ENCODE data around the gene EMCN. TPM values are rescaled to one million over a fixed set of nuclear protein-coding genes. Genes with fewer than 3 reads are reported as not detected.

Gene EMCN
- total and polyA plus RNA-seq, 8 donors = 1.5 to 5.6 (median 2.4) TPM

DNA sequence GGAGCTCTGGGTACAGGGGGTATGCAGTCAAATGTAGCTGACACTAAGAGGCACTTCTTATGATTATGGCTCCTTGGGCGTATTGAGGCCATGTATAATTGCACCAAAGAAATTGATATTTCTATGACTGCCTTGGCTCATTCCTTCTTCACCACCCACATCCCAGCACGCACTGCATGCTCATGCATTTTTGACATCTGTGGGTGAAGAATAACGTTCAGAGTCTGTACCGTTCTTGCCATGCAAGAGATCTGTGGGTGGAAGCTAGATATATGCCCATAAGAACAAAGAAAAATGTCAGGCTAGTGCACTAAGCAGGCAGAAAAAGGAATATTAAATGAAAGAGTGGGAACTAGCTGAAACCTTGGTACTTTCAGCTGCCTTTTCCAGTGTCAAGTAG, 93.4 kb downstream of the EMCN start:
- no peak for ATAC-seq

GRCh38 chr4:100422894-100423293, 94.9 kb downstream of the EMCN start:
- Histone ChIP-seq H3K4me1 (no peaks in the 10 kb centered on the region), H3K27ac (no peak overlapping the region), H3K36me3 (no peaks in the 10 kb centered on the region), H3K9me3 (no peaks in the 10 kb centered on the region), H3K27me3 (no peaks in the 10 kb centered on the region), H3K4me3 (no peak overlapping the region)
- 30 to 34% methylated on average over 1 of the region's 1 CpG for WGBS, 2 donors
- DNase-seq = no peak
- intact Hi-C loops (cut with DNase I) = no loop called here
- ATAC-seq = no peak
- no peak for FAIRE-seq
- TF ChIP-seq, protein P1, sequence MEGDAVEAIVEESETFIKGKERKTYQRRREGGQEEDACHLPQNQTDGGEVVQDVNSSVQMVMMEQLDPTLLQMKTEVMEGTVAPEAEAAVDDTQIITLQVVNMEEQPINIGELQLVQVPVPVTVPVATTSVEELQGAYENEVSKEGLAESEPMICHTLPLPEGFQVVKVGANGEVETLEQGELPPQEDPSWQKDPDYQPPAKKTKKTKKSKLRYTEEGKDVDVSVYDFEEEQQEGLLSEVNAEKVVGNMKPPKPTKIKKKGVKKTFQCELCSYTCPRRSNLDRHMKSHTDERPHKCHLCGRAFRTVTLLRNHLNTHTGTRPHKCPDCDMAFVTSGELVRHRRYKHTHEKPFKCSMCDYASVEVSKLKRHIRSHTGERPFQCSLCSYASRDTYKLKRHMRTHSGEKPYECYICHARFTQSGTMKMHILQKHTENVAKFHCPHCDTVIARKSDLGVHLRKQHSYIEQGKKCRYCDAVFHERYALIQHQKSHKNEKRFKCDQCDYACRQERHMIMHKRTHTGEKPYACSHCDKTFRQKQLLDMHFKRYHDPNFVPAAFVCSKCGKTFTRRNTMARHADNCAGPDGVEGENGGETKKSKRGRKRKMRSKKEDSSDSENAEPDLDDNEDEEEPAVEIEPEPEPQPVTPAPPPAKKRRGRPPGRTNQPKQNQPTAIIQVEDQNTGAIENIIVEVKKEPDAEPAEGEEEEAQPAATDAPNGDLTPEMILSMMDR (IDR thresholded peaks at IDR 0.05) = no peak

More for the DNA sequence above, 93.4 kb downstream of the EMCN start:
- H3K27ac ChIP-seq = no peak overlapping the region
- H3K36me3 ChIP-seq = no peaks in the 10 kb centered on the region
- FAIRE-seq = no peak
- TF ChIP-seq, protein P1 (IDR thresholded peaks at IDR 0.05) = no peak
- H3K27me3 ChIP-seq = no peaks in the 10 kb centered on the region
- H3K4me1 ChIP-seq = no peaks in the 10 kb centered on the region
- DNase-seq = no peak
- no peak overlapping the region for H3K4me3 ChIP-seq
- intact Hi-C loops (cut with DNase I) = no loop called here
- WGBS, 2 donors = 76 to 85% methylated on average over 4 of the region's 4 CpGs
- no peaks in the 10 kb centered on the region for H3K9me3 ChIP-seq

GRCh38 chr4:100421361-100421978, 96.4 kb downstream of the EMCN start:
- no peaks in the 10 kb centered on the region for H3K4me1 ChIP-seq
- no peak overlapping the region for H3K4me3 ChIP-seq
- H3K27ac ChIP-seq = no peak overlapping the region
- no peaks in the 10 kb centered on the region for H3K9me3 ChIP-seq
- 35 to 38% methylated on average over 3 of the region's 3 CpGs for WGBS, 2 donors
- intact Hi-C loops (cut with DNase I) = no loop called here
- DNase-seq = no peak
- H3K36me3 ChIP-seq = no peaks in the 10 kb centered on the region
- no peak for FAIRE-seq
- no peaks in the 10 kb centered on the region for H3K27me3 ChIP-seq
- peak in 3 of 4 donors; percentile 55 to 64 (median 62) for ATAC-seq
- TF ChIP-seq, protein P1 (IDR thresholded peaks at IDR 0.05) = peak in 2 of 4 donors; percentile 26 to 32

DNA sequence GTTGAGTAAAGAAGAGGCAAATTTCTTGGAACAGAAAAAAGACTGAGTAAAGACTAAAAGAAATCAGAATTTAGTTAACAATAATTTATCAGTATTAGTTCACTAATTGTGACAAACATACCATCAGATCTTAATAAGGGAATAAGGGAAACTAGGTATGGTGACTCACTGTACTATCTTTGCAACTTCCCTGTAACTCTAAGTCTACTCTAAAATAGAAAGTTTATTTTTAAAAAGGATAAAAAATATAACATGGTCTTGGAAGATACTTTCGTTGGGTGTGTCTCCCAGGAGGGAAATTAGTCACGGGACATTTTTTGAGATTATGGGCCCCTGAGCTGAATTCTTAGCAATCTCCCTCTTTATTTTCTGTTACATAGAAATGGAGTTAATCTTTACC, 97.3 kb downstream of the EMCN start:
- H3K9me3 ChIP-seq = no peaks in the 10 kb centered on the region
- H3K36me3 ChIP-seq = no peaks in the 10 kb centered on the region
- FAIRE-seq (no peak), ATAC-seq (no peak), DNase-seq (no peak)
- H3K4me3 ChIP-seq = no peak overlapping the region
- TF ChIP-seq, protein P1 (IDR thresholded peaks at IDR 0.05) = no peak
- no peaks in the 10 kb centered on the region for H3K27me3 ChIP-seq
- intact Hi-C loops (cut with DNase I) = no loop called here
- no peak overlapping the region for H3K27ac ChIP-seq
- no peaks in the 10 kb centered on the region for H3K4me1 ChIP-seq
- WGBS, 2 donors = 33 to 70% methylated on average over 2 of the region's 2 CpGs

DNA sequence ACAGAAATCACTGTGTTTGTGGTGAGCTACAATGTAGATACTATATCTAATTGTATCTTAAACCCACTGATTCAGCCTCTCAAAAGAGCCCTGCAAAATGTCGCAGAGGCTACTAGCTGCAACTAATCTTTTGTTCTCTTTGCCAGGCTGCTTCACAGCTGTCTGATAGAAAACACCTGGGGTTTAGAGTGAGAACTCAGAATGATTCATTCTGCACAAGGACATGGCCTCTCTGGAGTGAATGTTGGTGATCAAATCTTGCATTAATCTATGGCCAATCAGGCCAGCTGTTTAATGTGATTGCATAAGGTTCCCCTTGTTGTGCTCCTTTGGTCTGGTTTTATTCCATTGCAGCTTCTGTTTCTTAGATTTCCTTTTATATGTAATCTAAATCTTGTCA, 100.3 kb downstream of the EMCN start:
- TF ChIP-seq, protein P1 (IDR thresholded peaks at IDR 0.05) = no peak
- ATAC-seq = peak in 1 of 4 donors; percentile 19
- Histone ChIP-seq H3K27ac (no peak overlapping the region), H3K27me3 (no peaks in the 10 kb centered on the region), H3K36me3 (no peaks in the 10 kb centered on the region), H3K4me3 (no peak overlapping the region), H3K9me3 (no peaks in the 10 kb centered on the region), H3K4me1 (no peaks in the 10 kb centered on the region)
- no peak for FAIRE-seq
- DNase-seq = peak in 1 of 6 donors; percentile 13
- 31 to 32% methylated on average over 1 of the region's 1 CpG for WGBS, 2 donors
- intact Hi-C loops (cut with DNase I) = loop anchor here in 1 of 3 donors (10.0 kb wide), 1 partner anchor 327 kb away; no protein-coding TSS in a partner anchor
